ENCODE data around the gene PAK5. TPM values are rescaled to one million over a fixed set of nuclear protein-coding genes. Genes with fewer than 3 reads are reported as not detected.

PAK5 gene
- total and polyA plus RNA-seq, 2 of the 13 experiments (the other 11 are each of a cell fraction or from before 2014, with no cell fraction given) = not detected

GRCh38 chr20:9867196-9867980 lies 28.5 kb upstream of the PAK5 start:
- no peak for FAIRE-seq
- H3K4me3 ChIP-seq (replicated peaks in 1 of 3; ENCODE audit: insufficient read depth in 1 of 3, low read depth in 2 of 3, low read length in 3 of 3) = no peak overlapping the region
- H3K4me2 ChIP-seq (ENCODE audit: low read depth, low read length) = no peak overlapping the region
- no peaks in the 10 kb centered on the region for H3K79me2 ChIP-seq (ENCODE audit: insufficient read depth, low read length)
- CTCF ChIA-PET (ENCODE audit: low intra/inter-chr PET ratio, low total read pairs) = no interaction called here
- no peaks in the 10 kb centered on the region for H3K4me1 ChIP-seq (ENCODE audit: insufficient read depth, low read length)
- no peaks in the 10 kb centered on the region for H3K27me3 ChIP-seq (ENCODE audit: control insufficient read depth in 1 of 2, insufficient read depth in 2 of 2, low read length in 2 of 2)
- no peaks in the 10 kb centered on the region for H3K36me3 ChIP-seq (replicated peaks in 1 of 2; ENCODE audit: control insufficient read depth in 1 of 2, insufficient read depth in 2 of 2, low read length in 2 of 2)
- no peak for DNase-seq (ENCODE audit: low spot score)
- ATAC-seq = no peak
- in situ Hi-C loops (cut with HindIII; ENCODE audit: extremely low pct_ligation_motif_present, low pct_unique_long_range_greater_than_20kb) (no loop called here), intact Hi-C loops (cut with micrococcal nuclease; ENCODE audit: unreplicated experiment) (no loop called here)
- no peak overlapping the region for H3K9ac ChIP-seq (ENCODE audit: insufficient read depth, low read depth, low read length)
- POLR2A ChIA-PET = no interaction called here
- H3K9me3 ChIP-seq (ENCODE audit: low read length) = no peaks in the 10 kb centered on the region
- H4K20me1 ChIP-seq (ENCODE audit: insufficient read depth, low read length) = no peaks in the 10 kb centered on the region
- BruUV-seq (replicated peaks) = no TSS peak
- TF ChIP-seq SETDB1 (CRISPR knock-in tag; IDR thresholded peaks at IDR 0.05; ENCODE audit: borderline replicate concordance) = no peak
- no peak for TF ChIP-seq TEAD2 (CRISPR knock-in tag; IDR thresholded peaks at IDR 0.05)
- no peak for TF ChIP-seq ZNF709 (CRISPR knock-in tag; IDR thresholded peaks at IDR 0.05)
- TF ChIP-seq SMYD3 (CRISPR knock-in tag; IDR thresholded peaks at IDR 0.05) = no peak
- TF ChIP-seq NFRKB (IDR thresholded peaks at IDR 0.05) = no peak
- no peak for TF ChIP-seq TRIM22 (IDR thresholded peaks at IDR 0.05)
- no peak for TF ChIP-seq ZBTB3 (CRISPR knock-in tag; IDR thresholded peaks at IDR 0.05; ENCODE audit: borderline replicate concordance, low read depth)
- no peak for TF ChIP-seq ZNF333 (CRISPR knock-in tag; IDR thresholded peaks at IDR 0.05; ENCODE audit: borderline replicate concordance)
- TF ChIP-seq ZNF850 (CRISPR knock-in tag; conservative IDR thresholded peaks at IDR 0.05) = no peak
- TF ChIP-seq ZSCAN12 (CRISPR knock-in tag; IDR thresholded peaks at IDR 0.05) = no peak
- TF ChIP-seq LRRFIP1 (CRISPR knock-in tag; conservative IDR thresholded peaks at IDR 0.05) = no peak
- no peak for TF ChIP-seq MNT (IDR thresholded peaks at IDR 0.05)
- TF ChIP-seq ATF4 (CRISPR knock-in tag; IDR thresholded peaks at IDR 0.05) = no peak
- no peak for TF ChIP-seq ZNF253 (CRISPR knock-in tag; IDR thresholded peaks at IDR 0.05; ENCODE audit: borderline replicate concordance)
- no peak for TF ChIP-seq DNMT3B (CRISPR knock-in tag; conservative IDR thresholded peaks at IDR 0.05)
- H2AFZ ChIP-seq (ENCODE audit: low read length) = no peak overlapping the region
- H3K27ac ChIP-seq (ENCODE audit: extremely low read length, insufficient read depth, low read length) = no peak overlapping the region
- WGBS (ENCODE audit: low lambda C conversion rate) = 2% methylated on average over 6 of the region's 6 CpGs
